ENCODE data around the gene SDC3.
"Not testable (repeated sequence)": the region's sequence is repeated elsewhere in the genome, so short reads cannot be mapped to it uniquely, and the experiment has no call there.

Gene SDC3

DNA sequence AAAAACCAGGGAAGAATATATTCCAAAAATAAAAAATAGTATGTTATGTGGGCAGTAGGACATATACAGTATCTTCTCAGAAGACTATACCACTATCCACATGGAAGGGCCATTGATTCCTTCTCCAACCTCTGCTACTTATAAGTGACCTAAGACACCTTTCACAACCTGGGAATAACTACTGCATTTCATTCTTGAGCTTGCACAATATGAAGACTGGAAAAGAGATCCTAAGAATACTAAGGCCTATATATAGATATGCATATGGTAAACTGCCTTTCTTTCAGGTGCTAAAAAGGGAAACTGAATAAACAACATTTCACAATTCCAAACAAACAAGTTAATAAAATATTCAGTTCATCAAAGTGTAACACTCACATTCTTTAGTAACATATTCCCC, 32.0 kb upstream of the SDC3 start:
- no peaks in the 10 kb centered on the region for H3K4me1 ChIP-seq
- no peak for TF ChIP-seq CTCF (IDR thresholded peaks at IDR 0.05; ENCODE audit: low read depth, low read length)
- no peak for DNase-seq
- H3K4me3 ChIP-seq (ENCODE audit: low read depth, low read length) = no peak overlapping the region
- no peaks in the 10 kb centered on the region for H3K9me3 ChIP-seq
- H3K27me3 ChIP-seq = no peaks in the 10 kb centered on the region
- H3K36me3 ChIP-seq = peaks cover 40% of the 10 kb centered on the region

DNA sequence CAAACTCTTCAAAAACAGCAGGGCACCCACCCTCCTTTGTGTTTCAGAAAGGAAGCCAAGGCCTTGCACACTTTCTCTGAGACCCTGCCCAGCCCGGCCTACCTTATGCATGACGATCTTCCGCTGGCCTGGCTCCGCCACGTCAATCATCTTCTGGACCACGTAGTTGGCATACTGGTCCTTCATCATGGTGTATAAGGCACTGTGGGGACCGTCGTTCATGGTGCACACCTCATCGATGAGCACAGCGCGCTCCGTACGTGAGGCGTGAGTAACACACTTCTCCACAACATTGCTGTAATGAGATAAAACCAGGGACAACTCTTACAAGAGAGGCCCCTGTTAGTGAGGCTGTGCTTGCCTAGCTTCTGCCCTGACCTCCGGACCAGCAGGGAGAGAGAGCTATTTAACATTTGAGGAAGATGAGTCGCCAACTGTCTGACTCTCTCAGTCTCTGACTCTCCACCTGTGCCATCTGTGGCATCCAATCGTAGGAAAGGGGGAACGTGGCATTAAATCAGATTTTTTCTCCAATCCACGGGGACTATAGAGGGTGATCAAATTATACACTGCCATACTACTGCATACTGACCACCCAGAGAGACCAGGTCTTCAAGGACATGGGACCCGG, 28.1 kb upstream of the SDC3 start:
- Histone ChIP-seq H3K9me3 (no peaks in the 10 kb centered on the region), H3K4me1 (no peaks in the 10 kb centered on the region), H3K27me3 (no peaks in the 10 kb centered on the region), H3K4me3 (ENCODE audit: low read depth, low read length) (no peak overlapping the region), H3K36me3 (peaks cover 54% of the 10 kb centered on the region)
- TF ChIP-seq CTCF (IDR thresholded peaks at IDR 0.05; ENCODE audit: low read depth, low read length) = no peak
- DNase-seq = no peak

DNA sequence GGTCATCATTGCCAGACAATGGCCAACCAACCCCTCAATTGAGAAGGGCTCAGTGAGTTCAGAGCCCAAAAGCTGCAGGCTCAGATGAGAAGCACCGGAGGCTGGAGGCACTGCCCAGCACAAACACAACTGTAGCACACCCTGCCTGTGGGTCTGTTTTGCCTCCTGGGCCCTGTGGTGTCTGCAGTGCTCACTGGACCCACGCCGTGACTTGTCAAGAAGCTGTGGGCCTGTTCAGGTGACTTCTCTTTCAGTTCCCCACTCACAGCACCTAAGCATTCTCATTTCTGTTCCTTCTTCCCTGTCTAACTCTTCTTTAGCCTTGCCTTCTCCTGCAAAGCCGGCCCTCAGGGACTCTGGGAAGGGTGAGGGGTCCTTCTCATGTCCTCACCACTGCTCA, 27.2 kb upstream of the SDC3 start:
- H3K9me3 ChIP-seq; DNase-seq; H3K27me3 ChIP-seq; H3K4me3 ChIP-seq (ENCODE audit: low read depth, low read length); H3K4me1 ChIP-seq: not testable (repeated sequence)
- peaks cover 47% of the 10 kb centered on the region for H3K36me3 ChIP-seq

GRCh38 chr1:30934613-30935012, 26.1 kb upstream of the SDC3 start:
- Histone ChIP-seq H3K27me3 (no peaks in the 10 kb centered on the region), H3K4me3 (ENCODE audit: low read depth, low read length) (no peak overlapping the region), H3K9me3 (no peaks in the 10 kb centered on the region), H3K4me1 (no peaks in the 10 kb centered on the region), H3K36me3 (peaks cover 36% of the 10 kb centered on the region)
- no peak for DNase-seq
- TF ChIP-seq CTCF (IDR thresholded peaks at IDR 0.05; ENCODE audit: low read depth, low read length) = no peak

- no peak for DNase-seq
- no peaks in the 10 kb centered on the region; the same call in 1 of the 2 replicates for H3K4me1 ChIP-seq
- no peak for TF ChIP-seq CTCF (IDR thresholded peaks at IDR 0.05; ENCODE audit: low read depth, low read length)
- no peaks in the 10 kb centered on the region for H3K9me3 ChIP-seq
- no peak overlapping the region for H3K4me3 ChIP-seq (ENCODE audit: low read depth, low read length)
- H3K36me3 ChIP-seq = peaks cover 30% of the 10 kb centered on the region
- no peaks in the 10 kb centered on the region for H3K27me3 ChIP-seq
Measured at GRCh38 chr1:30933874-30934252, 25.3 kb upstream of the SDC3 start.

- H3K36me3 ChIP-seq = peaks cover 20% of the 10 kb centered on the region
- H3K27me3 ChIP-seq = no peaks in the 10 kb centered on the region
- H3K4me3 ChIP-seq (ENCODE audit: low read depth, low read length) = no peak overlapping the region
- H3K9me3 ChIP-seq = no peaks in the 10 kb centered on the region
- no peaks in the 10 kb centered on the region; the same call in 1 of the 2 replicates for H3K4me1 ChIP-seq
- no peak for DNase-seq
- no peak for TF ChIP-seq CTCF (IDR thresholded peaks at IDR 0.05; ENCODE audit: low read depth, low read length)
Measured at GRCh38 chr1:30930631-30931173, 22.1 kb upstream of the SDC3 start.
